HepG2 (cell line): Measurements from ENCODE around the gene EPO. TPM values are rescaled to one million over a fixed set of nuclear protein-coding genes. Genes with fewer than 3 reads are reported as not detected.
A peak's percentile ranks its signal among the peaks of the same experiment; 100 is the strongest.

Source experiments
- BHLHE40 ChIP-seq: IDR thresholded peaks from 2 replicates; pipeline ENCODE4 v1.6.1; 2011; ENCODE audit warnings: low read length, improper control_type of control experiment
- CENPT ChIP-seq: sonication (generic); formaldehyde crosslinking; IDR thresholded peaks from 2 replicates; pipeline ENCODE4 v1.8.0; 2022; ENCODE audit warnings: low read depth, mild to moderate bottlenecking, moderate library complexity, missing genetic modification reagents
- ETV5 ChIP-seq: IDR thresholded peaks from 2 replicates; pipeline ENCODE4 v1.6.1; 2018; ENCODE audit warnings: missing biosample characterization, missing genetic modification reagents, inconsistent platforms, borderline replicate concordance
- MEIS1 ChIP-seq: sonication (generic); formaldehyde crosslinking; IDR thresholded peaks from 2 replicates; pipeline ENCODE4 v1.9.0; 2021; ENCODE audit warnings: mild to moderate bottlenecking, missing genetic modification reagents, moderate library complexity, borderline replicate concordance
- PAX8 ChIP-seq: sonication (generic); formaldehyde crosslinking; IDR thresholded peaks from 2 replicates; pipeline ENCODE4 v1.8.0; 2022; ENCODE audit warnings: mild to moderate bottlenecking, missing genetic modification reagents, borderline replicate concordance
- POLR2G ChIP-seq: fragments of 200-400 bp; formaldehyde crosslinking; IDR thresholded peaks from 2 replicates; pipeline ENCODE4 v1.6.1; 2018; ENCODE audit warnings: mild to moderate bottlenecking, low read depth, low read length, moderate library complexity
- RFX3 ChIP-seq: IDR thresholded peaks from 2 replicates; pipeline ENCODE4 v1.6.1; 2016; ENCODE audit warnings: missing biosample characterization, missing genetic modification reagents
- STAT5B ChIP-seq: sonication (generic); formaldehyde crosslinking; IDR thresholded peaks from 2 replicates; pipeline ENCODE4 v1.4.0; 2020; ENCODE audit warnings: missing genetic modification reagents
- TRIM24 ChIP-seq: sonication (generic); formaldehyde crosslinking; IDR thresholded peaks from 2 replicates; pipeline ENCODE4 v1.8.0; 2022; ENCODE audit warnings: mild to moderate bottlenecking, missing genetic modification reagents
- ZFX ChIP-seq: sonication (generic); formaldehyde crosslinking; IDR thresholded peaks from 2 replicates; pipeline ENCODE4 v1.4.0; 2020; ENCODE audit warnings: mild to moderate bottlenecking, low read depth, missing genetic modification reagents, moderate library complexity
- ZFY ChIP-seq: sonication (generic); formaldehyde crosslinking; IDR thresholded peaks from 2 replicates; pipeline ENCODE4 v1.4.0; 2020; ENCODE audit warnings: missing genetic modification reagents
- ZNF207 ChIP-seq: fragments of 450-650 bp; IDR thresholded peaks from 2 replicates; pipeline ENCODE4 v1.6.1; 2016; ENCODE audit warnings: antibody characterized with exemption, borderline replicate concordance
- ZNF260 ChIP-seq: sonication (generic); formaldehyde crosslinking; IDR thresholded peaks from 2 replicates; pipeline ENCODE4 v1.4.0; 2020; ENCODE audit warnings: missing genetic modification reagents, low read depth, mild to moderate bottlenecking, borderline replicate concordance
- ZNF282 ChIP-seq: fragments of 450-650 bp; IDR thresholded peaks from 2 replicates; pipeline ENCODE4 v1.6.1; 2018; ENCODE audit not compliant: partially characterized antibody
- ZNF33A ChIP-seq: sonication (generic); formaldehyde crosslinking; IDR thresholded peaks from 2 replicates; pipeline ENCODE4 v1.5.1; 2020; ENCODE audit warnings: missing genetic modification reagents, mild to moderate bottlenecking, moderate library complexity, borderline replicate concordance
- polyA plus RNA-seq, 8 experiments: library from polyadenylated mRNA; depleted of rRNA in 3 of 8; stranded (reverse) in 7 of 8; unstranded in 1 of 8; fragments of >200 nt; fragmentation: Illumina TruSeq in 4 of 8; extraction: Trizol in 4 of 8; gene quantifications; 2 replicates each; pipeline versions ENCODE4 v1.2.1 to v1.2.3, GENCODE V29; 2011 to 2016; ENCODE audit warnings: low read depth in 4 of 8, missing spikeins in 1 of 8, mixed read lengths in 1 of 8; ENCODE audit not compliant: insufficient read depth in 1 of 8
- total RNA-seq, 5 experiments: library from RNA; depleted of rRNA; stranded (reverse); fragments of >200 nt; fragmentation: Illumina TruSeq; extraction: Trizol; gene quantifications; 2 replicates each; pipeline ENCODE4 v1.2.3, GENCODE V29; 2016; ENCODE audit warnings: low read depth in 1 of 5
- TF ChIP-seq, protein P1 (sequence below): sonication (generic); formaldehyde crosslinking; IDR thresholded peaks from 2 replicates; pipeline ENCODE4 v1.4.0; 2020; ENCODE audit warnings: missing genetic modification reagents
- TF ChIP-seq, protein P2 (sequence below): sonication (generic); formaldehyde crosslinking; IDR thresholded peaks from 2 replicates; pipeline ENCODE4 v1.8.1; 2023; ENCODE audit warnings: missing genetic modification reagents, mild to moderate bottlenecking, borderline replicate concordance
- TF ChIP-seq, protein P3 (sequence below): sonication (generic); formaldehyde crosslinking; IDR thresholded peaks from 2 replicates; pipeline ENCODE4 v1.8.0; 2022; ENCODE audit warnings: low read depth, missing genetic modification reagents
- TF ChIP-seq, protein P4 (sequence below): sonication (generic); formaldehyde crosslinking; IDR thresholded peaks from 2 replicates; pipeline ENCODE4 v1.4.0; 2020; ENCODE audit warnings: missing genetic modification reagents
- TF ChIP-seq, protein P5 (sequence below): sonication (generic); formaldehyde crosslinking; IDR thresholded peaks from 2 replicates; pipeline ENCODE4 v1.5.0; 2020; ENCODE audit warnings: mild to moderate bottlenecking, missing genetic modification reagents, borderline replicate concordance

The EPO gene
- total and polyA plus RNA-seq, 2 of the 13 experiments (the other 11 are each of a cell fraction or from before 2014, with no cell fraction given): 10.3 to 25.7 TPM

DNA sequence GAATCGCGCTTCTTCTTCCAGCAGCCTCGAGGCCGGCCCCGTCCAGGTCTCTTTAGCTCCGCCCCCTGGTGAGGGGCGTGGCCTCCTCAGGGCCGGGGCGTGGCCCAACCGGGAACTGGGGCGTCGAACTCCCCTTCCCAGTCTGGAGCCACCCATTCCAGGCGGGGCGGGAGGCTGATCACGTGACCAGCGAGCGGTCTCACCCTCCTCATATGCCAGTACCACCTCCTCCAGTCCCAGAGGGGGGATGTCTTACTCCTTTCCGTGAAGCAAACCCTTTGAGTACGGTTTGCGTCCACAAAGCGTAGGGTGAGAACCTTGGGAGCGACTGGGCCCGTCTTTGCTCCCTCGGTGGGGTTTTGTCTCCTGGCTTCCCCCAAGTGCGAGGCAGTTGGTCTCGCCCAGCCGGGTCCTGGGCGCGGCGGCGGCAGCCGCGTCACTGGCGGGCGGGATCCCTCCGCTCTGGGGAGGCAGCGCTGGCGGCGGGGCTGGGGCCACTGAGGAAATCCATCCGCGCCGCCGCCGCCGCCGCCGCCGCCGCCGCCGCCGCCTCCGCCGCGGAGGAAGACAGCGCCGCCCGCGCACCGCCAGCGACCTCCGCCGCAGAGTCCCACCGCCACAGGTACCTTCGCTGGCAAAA lies 46.8 kb upstream of the EPO start, which contains the start of gene GNB2 (continued):
- TF ChIP-seq MEIS1 (CRISPR knock-in tag) (no peak), POLR2G (peak; percentile 57), STAT5B (CRISPR knock-in tag) (no peak), ZFX (CRISPR knock-in tag) (peak; percentile 76; the same call in 1 of the 2 replicates), RFX3 (CRISPR knock-in tag) (no peak), ZNF33A (CRISPR knock-in tag) (no peak), PAX8 (CRISPR knock-in tag) (no peak), ZFY (CRISPR knock-in tag) (peak; percentile 72), BHLHE40 (peak; percentile 98), TRIM24 (no peak), ETV5 (CRISPR knock-in tag) (peak; percentile 30), ZNF207 (peak; percentile 97; the same call in 1 of the 2 replicates), ZNF260 (CRISPR knock-in tag) (no peak), CENPT (CRISPR knock-in tag) (no peak), ZNF282 (no peak)
- TF ChIP-seq, protein P1, sequence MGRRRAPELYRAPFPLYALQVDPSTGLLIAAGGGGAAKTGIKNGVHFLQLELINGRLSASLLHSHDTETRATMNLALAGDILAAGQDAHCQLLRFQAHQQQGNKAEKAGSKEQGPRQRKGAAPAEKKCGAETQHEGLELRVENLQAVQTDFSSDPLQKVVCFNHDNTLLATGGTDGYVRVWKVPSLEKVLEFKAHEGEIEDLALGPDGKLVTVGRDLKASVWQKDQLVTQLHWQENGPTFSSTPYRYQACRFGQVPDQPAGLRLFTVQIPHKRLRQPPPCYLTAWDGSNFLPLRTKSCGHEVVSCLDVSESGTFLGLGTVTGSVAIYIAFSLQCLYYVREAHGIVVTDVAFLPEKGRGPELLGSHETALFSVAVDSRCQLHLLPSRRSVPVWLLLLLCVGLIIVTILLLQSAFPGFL (CRISPR knock-in tag): no peak
- TF ChIP-seq, protein P2, sequence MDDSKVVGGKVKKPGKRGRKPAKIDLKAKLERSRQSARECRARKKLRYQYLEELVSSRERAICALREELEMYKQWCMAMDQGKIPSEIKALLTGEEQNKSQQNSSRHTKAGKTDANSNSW (CRISPR knock-in tag): no peak
- TF ChIP-seq, protein P3, sequence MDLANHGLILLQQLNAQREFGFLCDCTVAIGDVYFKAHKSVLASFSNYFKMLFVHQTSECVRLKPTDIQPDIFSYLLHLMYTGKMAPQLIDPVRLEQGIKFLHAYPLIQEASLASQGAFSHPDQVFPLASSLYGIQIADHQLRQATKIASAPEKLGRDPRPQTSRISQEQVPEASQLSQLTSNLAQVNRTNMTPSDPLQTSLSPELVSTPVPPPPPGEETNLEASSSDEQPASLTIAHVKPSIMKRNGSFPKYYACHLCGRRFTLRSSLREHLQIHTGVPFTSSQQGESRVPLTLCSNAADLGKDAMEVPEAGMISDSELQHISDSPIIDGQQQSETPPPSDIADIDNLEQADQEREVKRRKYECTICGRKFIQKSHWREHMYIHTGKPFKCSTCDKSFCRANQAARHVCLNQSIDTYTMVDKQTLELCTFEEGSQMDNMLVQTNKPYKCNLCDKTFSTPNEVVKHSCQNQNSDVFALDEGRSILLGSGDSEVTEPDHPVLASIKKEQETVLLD (CRISPR knock-in tag): peak; percentile 95
- TF ChIP-seq, protein P4, sequence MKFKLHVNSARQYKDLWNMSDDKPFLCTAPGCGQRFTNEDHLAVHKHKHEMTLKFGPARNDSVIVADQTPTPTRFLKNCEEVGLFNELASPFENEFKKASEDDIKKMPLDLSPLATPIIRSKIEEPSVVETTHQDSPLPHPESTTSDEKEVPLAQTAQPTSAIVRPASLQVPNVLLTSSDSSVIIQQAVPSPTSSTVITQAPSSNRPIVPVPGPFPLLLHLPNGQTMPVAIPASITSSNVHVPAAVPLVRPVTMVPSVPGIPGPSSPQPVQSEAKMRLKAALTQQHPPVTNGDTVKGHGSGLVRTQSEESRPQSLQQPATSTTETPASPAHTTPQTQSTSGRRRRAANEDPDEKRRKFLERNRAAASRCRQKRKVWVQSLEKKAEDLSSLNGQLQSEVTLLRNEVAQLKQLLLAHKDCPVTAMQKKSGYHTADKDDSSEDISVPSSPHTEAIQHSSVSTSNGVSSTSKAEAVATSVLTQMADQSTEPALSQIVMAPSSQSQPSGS (CRISPR knock-in tag): peak; percentile 81; the same call in 1 of the 2 replicates
- TF ChIP-seq, protein P5, sequence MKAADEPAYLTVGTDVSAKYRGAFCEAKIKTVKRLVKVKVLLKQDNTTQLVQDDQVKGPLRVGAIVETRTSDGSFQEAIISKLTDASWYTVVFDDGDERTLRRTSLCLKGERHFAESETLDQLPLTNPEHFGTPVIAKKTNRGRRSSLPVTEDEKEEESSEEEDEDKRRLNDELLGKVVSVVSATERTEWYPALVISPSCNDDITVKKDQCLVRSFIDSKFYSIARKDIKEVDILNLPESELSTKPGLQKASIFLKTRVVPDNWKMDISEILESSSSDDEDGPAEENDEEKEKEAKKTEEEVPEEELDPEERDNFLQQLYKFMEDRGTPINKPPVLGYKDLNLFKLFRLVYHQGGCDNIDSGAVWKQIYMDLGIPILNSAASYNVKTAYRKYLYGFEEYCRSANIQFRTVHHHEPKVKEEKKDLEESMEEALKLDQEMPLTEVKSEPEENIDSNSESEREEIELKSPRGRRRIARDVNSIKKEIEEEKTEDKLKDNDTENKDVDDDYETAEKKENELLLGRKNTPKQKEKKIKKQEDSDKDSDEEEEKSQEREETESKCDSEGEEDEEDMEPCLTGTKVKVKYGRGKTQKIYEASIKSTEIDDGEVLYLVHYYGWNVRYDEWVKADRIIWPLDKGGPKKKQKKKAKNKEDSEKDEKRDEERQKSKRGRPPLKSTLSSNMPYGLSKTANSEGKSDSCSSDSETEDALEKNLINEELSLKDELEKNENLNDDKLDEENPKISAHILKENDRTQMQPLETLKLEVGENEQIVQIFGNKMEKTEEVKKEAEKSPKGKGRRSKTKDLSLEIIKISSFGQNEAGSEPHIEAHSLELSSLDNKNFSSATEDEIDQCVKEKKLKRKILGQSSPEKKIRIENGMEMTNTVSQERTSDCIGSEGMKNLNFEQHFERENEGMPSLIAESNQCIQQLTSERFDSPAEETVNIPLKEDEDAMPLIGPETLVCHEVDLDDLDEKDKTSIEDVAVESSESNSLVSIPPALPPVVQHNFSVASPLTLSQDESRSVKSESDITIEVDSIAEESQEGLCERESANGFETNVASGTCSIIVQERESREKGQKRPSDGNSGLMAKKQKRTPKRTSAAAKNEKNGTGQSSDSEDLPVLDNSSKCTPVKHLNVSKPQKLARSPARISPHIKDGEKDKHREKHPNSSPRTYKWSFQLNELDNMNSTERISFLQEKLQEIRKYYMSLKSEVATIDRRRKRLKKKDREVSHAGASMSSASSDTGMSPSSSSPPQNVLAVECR (CRISPR knock-in tag): peak; percentile 74; the same call in 1 of the 2 replicates
